ENCODE measurements around the gene SGTA.
"Not testable (repeated sequence)": the region's sequence is repeated elsewhere in the genome, so short reads cannot be mapped to it uniquely, and the experiment has no call there.

The SGTA gene

GRCh38 chr19:2782936-2783780 is at the start of gene SGTA:
Gene SGTA (minus strand): TSS chr19:2783273. CDS start chr19:2769068, 14,205 bp downstream.
- Histone ChIP-seq H3K36me3 (ENCODE audit: insufficient read depth, low read length) (peaks cover 23% of the 10 kb centered on the region), H3K4me3 (ENCODE audit: low read length) (peak within 1 kb of the TSS; percentile 76), H2AFZ (ENCODE audit: low read depth, low read length) (peak within 1 kb of the TSS; percentile 63), H3K4me1 (ENCODE audit: insufficient read depth, low read length) (peaks cover 29% of the 10 kb centered on the region), H3K9me3 (ENCODE audit: low read length) (no peaks in the 10 kb centered on the region), H3K27me3 (ENCODE audit: insufficient read depth, low read length) (no peaks in the 10 kb centered on the region)

GRCh38 chr19:2827840-2828489 is 44.9 kb upstream of the SGTA start:
- Histone ChIP-seq H3K27me3 (ENCODE audit: insufficient read depth, low read length) (no peaks in the 10 kb centered on the region), H3K36me3 (ENCODE audit: insufficient read depth, low read length) (peaks cover 31% of the 10 kb centered on the region), H3K4me3 (ENCODE audit: low read length) (no peak overlapping the region), H3K9me3 (ENCODE audit: low read length) (peaks cover 63% of the 10 kb centered on the region), H2AFZ (ENCODE audit: low read depth, low read length) (no peak overlapping the region), H3K4me1 (ENCODE audit: insufficient read depth, low read length) (no peaks in the 10 kb centered on the region)

- H3K27me3 ChIP-seq (ENCODE audit: insufficient read depth, low read length): no peaks in the 10 kb centered on the region
- peaks cover 59% of the 10 kb centered on the region for H3K9me3 ChIP-seq (ENCODE audit: low read length)
- no peak overlapping the region for H2AFZ ChIP-seq (ENCODE audit: low read depth, low read length)
- no peaks in the 10 kb centered on the region for H3K4me1 ChIP-seq (ENCODE audit: insufficient read depth, low read length)
- no peak overlapping the region for H3K4me3 ChIP-seq (ENCODE audit: low read length)
- H3K36me3 ChIP-seq (ENCODE audit: insufficient read depth, low read length): peaks cover 23% of the 10 kb centered on the region
These were observed 43.9 kb upstream of the SGTA start for GRCh38 chr19:2827022-2827421.

- H2AFZ ChIP-seq (ENCODE audit: low read depth, low read length): no peak overlapping the region
- H3K27me3 ChIP-seq (ENCODE audit: insufficient read depth, low read length): no peaks in the 10 kb centered on the region
- no peak overlapping the region for H3K4me3 ChIP-seq (ENCODE audit: low read length)
- peaks cover 22% of the 10 kb centered on the region for H3K36me3 ChIP-seq (ENCODE audit: insufficient read depth, low read length)
- H3K9me3 ChIP-seq (ENCODE audit: low read length): peaks cover 53% of the 10 kb centered on the region
- peaks cover 4% of the 10 kb centered on the region for H3K4me1 ChIP-seq (ENCODE audit: insufficient read depth, low read length)
These were observed 41.1 kb upstream of the SGTA start for GRCh38 chr19:2824129-2824528.

GRCh38 chr19:2823646-2824045 is 40.6 kb upstream of the SGTA start:
- Histone ChIP-seq H3K4me3 (ENCODE audit: low read length) (no peak overlapping the region), H3K36me3 (ENCODE audit: insufficient read depth, low read length) (peaks cover 22% of the 10 kb centered on the region), H3K4me1 (ENCODE audit: insufficient read depth, low read length) (peaks cover 4% of the 10 kb centered on the region), H2AFZ (ENCODE audit: low read depth, low read length) (no peak overlapping the region), H3K9me3 (ENCODE audit: low read length) (peaks cover 48% of the 10 kb centered on the region), H3K27me3 (ENCODE audit: insufficient read depth, low read length) (no peaks in the 10 kb centered on the region)

- peaks cover 41% of the 10 kb centered on the region for H3K9me3 ChIP-seq (ENCODE audit: low read length)
- no peak overlapping the region for H2AFZ ChIP-seq (ENCODE audit: low read depth, low read length)
- no peak overlapping the region for H3K4me3 ChIP-seq (ENCODE audit: low read length)
- no peaks in the 10 kb centered on the region for H3K27me3 ChIP-seq (ENCODE audit: insufficient read depth, low read length)
- H3K4me1 ChIP-seq (ENCODE audit: insufficient read depth, low read length): peaks cover 4% of the 10 kb centered on the region
- peaks cover 20% of the 10 kb centered on the region for H3K36me3 ChIP-seq (ENCODE audit: insufficient read depth, low read length)
These were observed 39.8 kb upstream of the SGTA start for GRCh38 chr19:2822846-2823245.

GRCh38 chr19:2820112-2820702 is 37.1 kb upstream of the SGTA start:
- Histone ChIP-seq H3K9me3 (ENCODE audit: low read length) (peaks cover 26% of the 10 kb centered on the region), H3K4me3 (ENCODE audit: low read length) (peak overlapping the region; percentile 85), H3K27me3 (ENCODE audit: insufficient read depth, low read length) (no peaks in the 10 kb centered on the region), H2AFZ (ENCODE audit: low read depth, low read length) (peak overlapping the region; percentile 76), H3K4me1 (ENCODE audit: insufficient read depth, low read length) (peaks cover 4% of the 10 kb centered on the region), H3K36me3 (ENCODE audit: insufficient read depth, low read length) (peaks cover 10% of the 10 kb centered on the region)

GRCh38 chr19:2819540-2820111 is 36.6 kb upstream of the SGTA start, which contains the start of gene ZNF554:
Gene ZNF554 (plus strand): TSS chr19:2819868. CDS start chr19:2820072, 204 bp downstream.
- H2AFZ ChIP-seq (ENCODE audit: low read depth, low read length): peak within 1 kb of the TSS; percentile 76

GRCh38 chr19:2817237-2817829 is 34.3 kb upstream of the SGTA start:
- H3K36me3 ChIP-seq (ENCODE audit: insufficient read depth, low read length): peaks cover 21% of the 10 kb centered on the region
- not testable (repeated sequence) for H3K4me3 ChIP-seq (ENCODE audit: low read length); H3K9me3 ChIP-seq (ENCODE audit: low read length); H3K4me1 ChIP-seq (ENCODE audit: insufficient read depth, low read length); H2AFZ ChIP-seq (ENCODE audit: low read depth, low read length); H3K27me3 ChIP-seq (ENCODE audit: insufficient read depth, low read length)

More at GRCh38 chr19:2819540-2820111, 36.6 kb upstream of the SGTA start, which contains the start of gene ZNF554:
- H3K27me3 ChIP-seq (ENCODE audit: insufficient read depth, low read length): no peaks in the 10 kb centered on the region
- H3K4me1 ChIP-seq (ENCODE audit: insufficient read depth, low read length): peaks cover 4% of the 10 kb centered on the region
- peaks cover 23% of the 10 kb centered on the region for H3K9me3 ChIP-seq (ENCODE audit: low read length)
- H3K4me3 ChIP-seq (ENCODE audit: low read length): peak within 1 kb of the TSS; percentile 85
- peaks cover 12% of the 10 kb centered on the region for H3K36me3 ChIP-seq (ENCODE audit: insufficient read depth, low read length)

GRCh38 chr19:2816641-2817040 is 33.6 kb upstream of the SGTA start:
- Histone ChIP-seq H3K4me1 (ENCODE audit: insufficient read depth, low read length) (peaks cover 4% of the 10 kb centered on the region), H2AFZ (ENCODE audit: low read depth, low read length) (no peak overlapping the region), H3K4me3 (ENCODE audit: low read length) (no peak overlapping the region), H3K27me3 (ENCODE audit: insufficient read depth, low read length) (no peaks in the 10 kb centered on the region), H3K9me3 (ENCODE audit: low read length) (peaks cover 2% of the 10 kb centered on the region), H3K36me3 (ENCODE audit: insufficient read depth, low read length) (peaks cover 28% of the 10 kb centered on the region)

GRCh38 chr19:2815923-2816322 is 32.9 kb upstream of the SGTA start:
- H3K36me3 ChIP-seq (ENCODE audit: insufficient read depth, low read length): peaks cover 35% of the 10 kb centered on the region
- H3K9me3 ChIP-seq (ENCODE audit: low read length): no peaks in the 10 kb centered on the region
- H3K27me3 ChIP-seq (ENCODE audit: insufficient read depth, low read length): no peaks in the 10 kb centered on the region
- H2AFZ ChIP-seq (ENCODE audit: low read depth, low read length): no peak overlapping the region
- H3K4me1 ChIP-seq (ENCODE audit: insufficient read depth, low read length): peaks cover 4% of the 10 kb centered on the region
- no peak overlapping the region for H3K4me3 ChIP-seq (ENCODE audit: low read length)

- Histone ChIP-seq H3K4me3 (ENCODE audit: low read length) (no peak overlapping the region), H3K27me3 (ENCODE audit: insufficient read depth, low read length) (no peaks in the 10 kb centered on the region), H2AFZ (ENCODE audit: low read depth, low read length) (no peak overlapping the region), H3K4me1 (ENCODE audit: insufficient read depth, low read length) (peaks cover 1% of the 10 kb centered on the region), H3K9me3 (ENCODE audit: low read length) (no peaks in the 10 kb centered on the region), H3K36me3 (ENCODE audit: insufficient read depth, low read length) (peaks cover 42% of the 10 kb centered on the region)
These were observed 32.1 kb upstream of the SGTA start for GRCh38 chr19:2815191-2815614.

Data from neuron (in vitro differentiated cells).